ENCODE data around the gene SWT1.

SWT1 gene

DNA sequence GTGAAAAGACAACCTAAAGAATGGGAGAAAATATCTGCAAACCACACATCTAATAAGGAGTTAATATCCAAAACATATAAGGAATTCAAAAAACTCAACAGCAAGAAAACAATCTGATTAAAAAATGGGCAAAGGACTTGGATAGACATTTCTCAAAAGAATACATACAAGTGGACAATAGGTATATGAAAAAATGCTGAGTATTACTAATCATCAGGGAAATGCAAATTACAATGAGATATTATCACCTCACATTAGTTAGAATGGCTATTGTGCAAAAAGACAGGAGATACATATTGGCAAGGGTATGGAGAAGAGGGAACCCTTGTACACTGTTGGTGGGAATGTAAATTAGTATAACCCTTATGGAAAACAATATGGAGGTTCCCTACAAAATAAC lies 45.1 kb upstream of the SWT1 start:
- no peak overlapping the region for H3K4me3 ChIP-seq (ENCODE audit: low read depth, low read length, poor library complexity, severe bottlenecking)
- TF ChIP-seq EZH2 (IDR thresholded peaks at IDR 0.05; ENCODE audit: borderline replicate concordance, low read length), result no peak
- TF ChIP-seq, protein P1, sequence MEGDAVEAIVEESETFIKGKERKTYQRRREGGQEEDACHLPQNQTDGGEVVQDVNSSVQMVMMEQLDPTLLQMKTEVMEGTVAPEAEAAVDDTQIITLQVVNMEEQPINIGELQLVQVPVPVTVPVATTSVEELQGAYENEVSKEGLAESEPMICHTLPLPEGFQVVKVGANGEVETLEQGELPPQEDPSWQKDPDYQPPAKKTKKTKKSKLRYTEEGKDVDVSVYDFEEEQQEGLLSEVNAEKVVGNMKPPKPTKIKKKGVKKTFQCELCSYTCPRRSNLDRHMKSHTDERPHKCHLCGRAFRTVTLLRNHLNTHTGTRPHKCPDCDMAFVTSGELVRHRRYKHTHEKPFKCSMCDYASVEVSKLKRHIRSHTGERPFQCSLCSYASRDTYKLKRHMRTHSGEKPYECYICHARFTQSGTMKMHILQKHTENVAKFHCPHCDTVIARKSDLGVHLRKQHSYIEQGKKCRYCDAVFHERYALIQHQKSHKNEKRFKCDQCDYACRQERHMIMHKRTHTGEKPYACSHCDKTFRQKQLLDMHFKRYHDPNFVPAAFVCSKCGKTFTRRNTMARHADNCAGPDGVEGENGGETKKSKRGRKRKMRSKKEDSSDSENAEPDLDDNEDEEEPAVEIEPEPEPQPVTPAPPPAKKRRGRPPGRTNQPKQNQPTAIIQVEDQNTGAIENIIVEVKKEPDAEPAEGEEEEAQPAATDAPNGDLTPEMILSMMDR (IDR thresholded peaks at IDR 0.05; ENCODE audit: low read length), result no peak
- no peak overlapping the region for H3K4me2 ChIP-seq (ENCODE audit: low read length)

DNA sequence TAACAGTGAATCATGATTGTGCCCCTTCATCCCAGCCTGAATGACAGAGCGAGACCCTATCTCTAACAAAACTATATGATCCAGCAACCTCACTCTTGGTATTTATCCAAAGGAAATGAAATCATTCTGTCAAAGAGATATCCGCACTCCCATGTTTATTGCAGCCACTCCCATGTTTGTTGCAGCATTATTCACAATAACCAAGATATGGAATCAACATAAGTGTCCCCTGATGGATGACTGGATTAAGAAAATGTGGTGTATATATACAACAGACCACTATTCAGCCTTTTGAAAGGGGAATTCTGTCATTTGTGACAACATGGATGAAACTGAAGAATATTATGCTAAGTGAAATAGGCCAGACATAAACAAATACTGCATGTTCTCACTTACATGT lies 44.6 kb upstream of the SWT1 start:
- Histone ChIP-seq H2AFZ (ENCODE audit: low read length) (no peak overlapping the region), H3K79me2 (ENCODE audit: insufficient read depth, low read length) (no peaks in the 10 kb centered on the region), H3K27me3 (ENCODE audit: insufficient read depth, low read length) (no peaks in the 10 kb centered on the region), H3K9me2 (ENCODE audit: low read depth, low read length) (no peaks in the 10 kb centered on the region), H3F3A (ENCODE audit: insufficient read depth, low read length) (no peaks in the 10 kb centered on the region), H4K20me1 (ENCODE audit: insufficient read depth, low read length) (no peaks in the 10 kb centered on the region), H3K36me3 (ENCODE audit: insufficient read depth, low read length) (no peaks in the 10 kb centered on the region), H3K9ac (ENCODE audit: low read length) (no peak overlapping the region), H3K4me2 (ENCODE audit: low read length) (no peak overlapping the region), H3K4me3 (ENCODE audit: low read depth, low read length, poor library complexity, severe bottlenecking) (no peak overlapping the region), H3K4me1 (ENCODE audit: insufficient read depth, low read length, severe bottlenecking) (no peaks in the 10 kb centered on the region), H3K9me3 (ENCODE audit: low read length) (peaks cover 4% of the 10 kb centered on the region; the same call in 1 of the 2 replicates), H3K27ac (ENCODE audit: low read depth, low read length, poor library complexity, severe bottlenecking) (no peak overlapping the region)
- no peak for TF ChIP-seq EZH2 (IDR thresholded peaks at IDR 0.05; ENCODE audit: borderline replicate concordance, low read length)
- TF ChIP-seq, protein P1 (IDR thresholded peaks at IDR 0.05; ENCODE audit: low read length), result no peak

More for the DNA sequence above, 45.1 kb upstream of the SWT1 start:
- H3K9me3 ChIP-seq (ENCODE audit: low read length), result peaks cover 4% of the 10 kb centered on the region; the same call in 1 of the 2 replicates
- H3K27me3 ChIP-seq (ENCODE audit: insufficient read depth, low read length), result no peaks in the 10 kb centered on the region
- no peaks in the 10 kb centered on the region for H3K4me1 ChIP-seq (ENCODE audit: insufficient read depth, low read length, severe bottlenecking)
- no peaks in the 10 kb centered on the region for H3K79me2 ChIP-seq (ENCODE audit: insufficient read depth, low read length)
- H4K20me1 ChIP-seq (ENCODE audit: insufficient read depth, low read length), result no peaks in the 10 kb centered on the region
- H3F3A ChIP-seq (ENCODE audit: insufficient read depth, low read length), result no peaks in the 10 kb centered on the region
- no peak overlapping the region for H3K27ac ChIP-seq (ENCODE audit: low read depth, low read length, poor library complexity, severe bottlenecking)
- H3K36me3 ChIP-seq (ENCODE audit: insufficient read depth, low read length), result no peaks in the 10 kb centered on the region
- no peak overlapping the region for H2AFZ ChIP-seq (ENCODE audit: low read length)
- H3K9ac ChIP-seq (ENCODE audit: low read length), result no peak overlapping the region
- no peaks in the 10 kb centered on the region for H3K9me2 ChIP-seq (ENCODE audit: low read depth, low read length)

DNA sequence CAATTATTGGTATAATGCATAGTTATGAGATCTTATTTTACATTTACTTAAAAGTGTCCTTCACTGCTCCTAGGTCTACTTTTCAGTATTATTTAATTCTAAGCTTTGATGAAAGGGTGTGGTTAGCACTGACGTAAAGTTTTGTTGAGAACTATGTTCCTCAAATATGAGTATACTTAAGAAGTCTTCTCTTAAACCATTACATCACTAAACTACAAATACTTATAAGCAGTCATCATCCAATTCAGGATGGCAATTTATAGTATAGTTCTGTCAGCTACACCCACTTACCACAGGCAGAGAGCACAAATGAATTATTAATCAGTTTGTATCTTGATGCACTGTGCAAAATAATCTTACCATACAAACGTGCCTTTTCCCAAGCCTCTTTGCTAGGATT lies 27.3 kb upstream of the SWT1 start:
- Histone ChIP-seq H3K9me3 (ENCODE audit: low read length) (peaks cover 5% of the 10 kb centered on the region; the same call in 1 of the 2 replicates), H3K27me3 (ENCODE audit: insufficient read depth, low read length) (no peaks in the 10 kb centered on the region), H3K4me1 (ENCODE audit: insufficient read depth, low read length, severe bottlenecking) (no peaks in the 10 kb centered on the region), H3K4me2 (ENCODE audit: low read length) (no peak overlapping the region), H4K20me1 (ENCODE audit: insufficient read depth, low read length) (no peaks in the 10 kb centered on the region), H3K79me2 (ENCODE audit: insufficient read depth, low read length) (no peaks in the 10 kb centered on the region), H3F3A (ENCODE audit: insufficient read depth, low read length) (no peaks in the 10 kb centered on the region), H3K9me2 (ENCODE audit: low read depth, low read length) (no peaks in the 10 kb centered on the region), H2AFZ (ENCODE audit: low read length) (no peak overlapping the region), H3K9ac (ENCODE audit: low read length) (no peak overlapping the region), H3K27ac (ENCODE audit: low read depth, low read length, poor library complexity, severe bottlenecking) (no peak overlapping the region), H3K4me3 (ENCODE audit: low read depth, low read length, poor library complexity, severe bottlenecking) (no peak overlapping the region), H3K36me3 (ENCODE audit: insufficient read depth, low read length) (peaks cover 41% of the 10 kb centered on the region)
- TF ChIP-seq, protein P1 (IDR thresholded peaks at IDR 0.05; ENCODE audit: low read length), result no peak
- no peak for TF ChIP-seq EZH2 (IDR thresholded peaks at IDR 0.05; ENCODE audit: borderline replicate concordance, low read length)
